HuH-7 (cell line): ENCODE measurements around the gene HOXB2.
"Not testable (repeated sequence)": the region's sequence is repeated elsewhere in the genome, so short reads cannot be mapped to it uniquely, and the experiment has no call there.

Experiments
- DNase-seq: peaks from one replicate; pipeline ENCODE4 v3.0.0; 2011; ENCODE audit warnings: low spot score

Gene HOXB2

DNA sequence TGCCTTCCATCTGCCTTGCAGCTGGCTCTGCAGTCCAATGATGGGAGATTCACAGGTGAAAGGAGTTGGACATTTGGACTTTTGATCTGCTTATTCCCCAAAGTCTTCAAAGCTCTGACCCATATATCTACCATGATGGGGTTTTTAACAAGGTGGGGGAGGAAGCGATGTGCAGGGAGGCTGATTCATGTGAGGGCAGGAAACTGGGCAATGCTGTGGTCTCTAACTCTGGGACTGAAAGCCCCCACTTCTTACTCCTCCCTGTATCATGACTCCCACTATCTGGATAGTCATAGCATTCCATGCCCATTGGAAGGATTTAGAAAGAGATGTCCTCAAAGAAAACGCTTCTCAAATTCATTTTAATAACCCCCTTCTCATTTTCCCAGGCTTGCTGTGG is 30.4 kb downstream of the HOXB2 start:
- DNase-seq, result no peak

DNA sequence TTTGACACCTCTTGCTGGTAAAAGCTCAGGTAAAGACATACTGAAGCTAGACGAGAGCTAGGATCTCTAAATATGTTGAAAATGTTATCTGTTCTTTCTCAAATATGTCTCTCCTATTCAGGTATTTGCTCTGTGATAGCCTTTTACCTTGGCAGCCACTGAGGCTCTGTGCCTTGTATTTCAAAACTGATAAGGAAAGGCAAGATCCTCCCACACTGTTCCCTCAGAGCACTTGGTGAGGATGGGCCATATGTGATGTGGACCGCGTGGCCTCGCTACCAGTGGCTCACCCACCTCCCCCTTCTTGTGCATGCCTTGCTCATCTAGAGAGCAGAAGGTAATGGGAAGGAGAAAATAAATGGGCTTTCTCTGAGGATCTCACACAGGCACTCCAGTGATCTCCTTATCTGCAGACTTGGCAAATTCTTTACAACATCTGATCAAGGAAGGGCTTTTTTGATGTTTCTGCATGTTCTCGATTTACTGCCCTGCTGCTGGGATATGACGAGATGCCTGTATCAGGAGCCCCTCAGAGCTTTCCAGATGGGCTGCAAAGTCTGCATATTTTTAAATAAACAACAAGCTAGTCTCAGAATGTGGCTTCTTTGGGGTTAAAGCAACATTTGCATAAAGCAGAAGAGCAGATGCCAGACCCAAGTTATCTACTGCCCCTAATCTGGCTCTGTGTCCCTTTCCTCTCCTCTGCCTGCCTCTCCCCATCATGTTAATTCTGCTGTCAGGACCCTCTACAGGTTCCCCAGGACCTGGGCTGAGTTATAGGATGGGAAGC is 31.0 kb downstream of the HOXB2 start:
- DNase-seq, result no peak

DNA sequence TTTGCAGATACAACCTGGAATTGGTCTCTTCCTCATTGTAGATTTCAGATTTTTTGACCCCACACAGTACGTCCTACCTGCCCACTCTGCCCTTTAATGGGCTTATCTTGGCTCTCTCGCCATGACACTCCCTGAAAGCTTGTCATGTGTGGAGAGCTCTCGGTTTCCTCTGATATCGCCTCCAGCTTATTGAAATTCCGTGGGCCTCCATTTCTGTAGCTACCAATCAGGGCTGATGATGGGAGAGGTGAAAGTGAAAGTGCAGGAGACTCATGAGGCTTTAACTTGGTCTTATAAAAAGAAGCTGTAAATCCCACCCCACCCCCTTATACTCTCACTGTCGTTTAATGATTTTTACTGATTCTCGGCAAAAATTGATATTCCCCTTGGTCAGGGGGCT is 31.8 kb downstream of the HOXB2 start:
- DNase-seq, result no peak

DNA sequence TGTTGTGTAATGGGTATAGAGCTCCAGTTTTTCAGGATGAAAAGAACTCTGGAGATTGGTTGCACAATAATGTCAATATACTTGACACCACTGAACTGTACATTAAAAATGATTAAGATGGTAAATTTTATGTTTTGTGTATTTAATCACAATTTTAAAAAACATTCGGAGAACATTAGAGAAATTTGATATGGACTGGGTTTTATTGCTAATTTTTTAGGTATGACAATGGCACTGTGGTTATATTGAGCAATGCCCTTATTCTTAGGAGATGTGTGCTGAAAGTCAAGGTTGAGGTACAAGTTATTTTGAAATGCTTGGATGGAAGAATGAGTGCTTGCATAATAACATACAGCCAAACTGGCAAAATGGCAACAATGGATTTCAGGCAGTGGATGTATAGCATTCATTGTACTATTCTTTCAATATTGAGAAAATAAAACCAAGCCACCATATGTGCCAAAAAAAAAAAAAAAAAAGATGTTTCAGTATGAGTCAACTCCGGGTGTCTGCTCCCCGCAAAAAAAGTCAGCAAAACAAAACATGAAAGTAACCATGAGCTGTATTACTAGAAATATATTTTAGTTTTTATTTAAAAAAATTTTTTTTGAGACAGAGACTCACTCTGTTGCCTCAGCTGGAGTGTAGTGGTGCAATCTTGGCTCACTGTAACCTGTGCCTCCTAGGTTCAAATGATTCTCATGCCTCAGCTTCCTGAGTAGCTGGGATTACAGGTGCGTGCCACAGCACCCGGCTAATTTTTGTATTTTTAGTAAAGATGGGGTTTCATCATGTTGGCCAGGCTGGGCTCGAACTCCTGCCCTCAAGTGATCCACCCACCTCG is 33.9 kb downstream of the HOXB2 start:
- no peak for DNase-seq

DNA sequence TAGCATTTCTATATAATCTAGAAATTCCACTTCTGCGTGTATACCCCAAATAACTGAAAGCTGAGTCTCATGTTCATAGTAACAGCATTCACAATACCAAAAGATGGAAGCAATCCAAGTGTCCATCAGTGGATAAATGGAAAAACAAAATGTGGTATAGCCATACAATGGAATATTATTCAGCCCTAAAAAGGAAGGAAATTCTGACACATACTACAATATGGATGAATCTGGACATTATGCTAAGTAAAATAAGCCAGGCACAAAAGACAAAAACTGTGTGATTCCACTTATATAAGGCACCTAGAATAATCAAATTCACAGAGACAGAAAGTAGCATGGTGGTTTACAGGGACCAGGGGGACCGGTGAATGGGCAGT is 34.5 kb downstream of the HOXB2 start:
- DNase-seq, result no peak

DNA sequence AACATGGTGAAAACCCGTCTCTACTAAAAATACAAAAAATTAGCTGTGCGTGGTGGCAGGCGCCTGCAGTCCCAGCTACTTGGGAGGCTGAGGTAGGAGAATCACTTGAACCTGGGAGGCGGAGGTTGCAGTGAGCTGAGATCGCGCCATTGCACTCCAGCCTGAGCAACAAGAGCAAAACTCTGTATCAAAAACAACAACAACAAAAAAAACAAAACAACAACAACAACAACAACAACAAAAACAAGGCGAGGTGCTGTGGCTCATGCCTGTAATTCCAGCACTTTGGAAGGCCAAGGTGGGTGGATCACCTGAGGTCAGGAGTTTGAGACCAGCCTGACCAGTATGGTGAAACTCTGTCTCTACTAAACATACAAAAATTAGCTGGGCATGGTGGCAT is 35.2 kb downstream of the HOXB2 start:
- DNase-seq, result not testable (repeated sequence)

DNA sequence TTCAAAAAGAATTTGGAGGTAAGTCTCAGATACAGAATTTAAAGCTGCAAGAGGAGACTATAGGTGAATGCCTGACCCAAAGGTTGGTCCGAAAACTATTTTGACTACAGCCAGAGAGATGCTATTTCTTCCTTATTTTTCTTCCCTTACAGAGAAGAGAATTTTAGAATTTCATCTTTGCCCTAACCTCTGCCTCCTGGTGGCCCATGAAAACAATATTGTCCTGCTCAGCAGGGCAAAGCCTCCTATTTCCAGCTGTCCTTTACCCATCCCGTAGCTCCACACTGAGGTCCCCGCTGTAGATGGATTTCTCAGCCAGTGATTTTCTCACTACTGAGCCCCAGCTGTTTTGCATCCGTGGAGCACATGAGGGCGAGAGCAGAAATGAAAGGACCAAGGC is 38.7 kb downstream of the HOXB2 start:
- DNase-seq, result no peak

DNA sequence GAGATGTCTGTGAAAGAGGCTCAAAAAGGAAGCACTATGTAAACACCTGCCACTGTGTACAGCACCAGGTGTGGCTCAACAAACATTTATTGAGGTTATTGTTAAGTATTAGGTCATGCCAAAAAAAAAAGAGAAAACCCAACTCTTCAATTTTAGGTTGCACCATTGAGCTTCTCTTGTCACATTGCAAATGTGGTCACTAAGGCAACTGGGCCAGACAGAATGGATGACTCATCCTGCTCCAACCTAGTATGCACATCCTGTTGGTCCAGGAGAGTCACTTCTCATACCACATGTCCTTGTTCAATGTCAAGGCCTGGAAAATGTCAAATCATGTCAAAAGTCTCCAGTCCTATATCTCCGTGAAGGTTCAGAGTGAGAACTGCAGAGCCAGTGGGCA is 39.1 kb downstream of the HOXB2 start:
- no peak for DNase-seq

DNA sequence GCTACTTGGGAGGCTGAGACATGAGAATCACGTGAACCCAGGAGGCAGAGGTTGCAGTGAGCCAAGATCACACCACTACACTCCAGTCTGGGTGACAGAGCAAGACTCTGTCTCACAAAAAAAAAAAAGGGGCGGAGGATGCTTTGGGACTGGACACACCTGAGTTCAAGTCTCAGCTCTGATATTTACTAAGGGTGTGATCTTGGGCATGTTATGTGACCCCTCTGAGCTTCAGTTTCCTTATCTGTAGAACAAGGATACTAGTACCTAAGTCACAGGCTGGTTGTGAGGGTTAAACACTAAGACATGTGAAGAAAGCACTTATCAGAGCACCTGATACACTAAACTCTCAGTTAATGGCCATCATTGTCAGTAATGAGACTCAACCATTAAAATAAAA is 40.0 kb downstream of the HOXB2 start:
- no peak for DNase-seq

DNA sequence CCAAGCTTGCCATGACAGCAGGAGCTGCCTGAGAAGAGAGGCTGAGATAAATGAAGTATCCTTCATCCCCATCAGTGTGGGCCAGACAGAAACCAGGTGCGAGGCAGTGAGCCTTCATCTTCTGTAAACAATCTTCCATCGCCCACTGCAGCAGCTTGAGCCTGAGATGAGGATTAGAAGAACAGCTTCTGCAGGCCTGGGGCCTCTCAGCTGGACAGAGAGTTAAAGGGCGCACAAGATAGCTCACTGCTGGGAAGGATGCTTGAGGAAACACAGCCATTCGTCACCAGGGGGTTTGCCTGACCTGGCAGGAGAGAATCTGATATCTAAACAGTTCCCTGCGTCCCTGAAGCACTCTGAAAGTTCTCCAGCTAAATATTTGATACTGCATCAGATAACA is 41.2 kb downstream of the HOXB2 start:
- DNase-seq, result no peak

DNA sequence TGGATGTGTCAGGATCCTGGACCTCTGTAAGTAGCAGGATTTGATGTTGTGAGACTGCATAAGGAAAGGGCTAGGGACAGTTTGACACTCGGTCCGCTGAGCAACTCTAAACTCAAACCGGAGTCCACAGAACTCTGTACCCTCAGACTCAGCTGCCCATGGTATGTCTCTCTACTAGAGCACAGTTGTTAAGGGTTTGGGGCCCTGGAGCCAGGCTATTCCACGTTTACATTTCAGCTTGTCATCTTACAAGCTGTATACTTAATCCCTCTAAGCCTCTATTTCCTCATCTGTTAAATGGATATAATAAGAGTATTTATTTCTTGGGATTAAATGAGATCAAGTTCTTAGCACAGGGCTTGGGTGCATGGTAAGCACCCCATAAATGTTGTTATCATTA is 42.0 kb downstream of the HOXB2 start:
- DNase-seq, result no peak

DNA sequence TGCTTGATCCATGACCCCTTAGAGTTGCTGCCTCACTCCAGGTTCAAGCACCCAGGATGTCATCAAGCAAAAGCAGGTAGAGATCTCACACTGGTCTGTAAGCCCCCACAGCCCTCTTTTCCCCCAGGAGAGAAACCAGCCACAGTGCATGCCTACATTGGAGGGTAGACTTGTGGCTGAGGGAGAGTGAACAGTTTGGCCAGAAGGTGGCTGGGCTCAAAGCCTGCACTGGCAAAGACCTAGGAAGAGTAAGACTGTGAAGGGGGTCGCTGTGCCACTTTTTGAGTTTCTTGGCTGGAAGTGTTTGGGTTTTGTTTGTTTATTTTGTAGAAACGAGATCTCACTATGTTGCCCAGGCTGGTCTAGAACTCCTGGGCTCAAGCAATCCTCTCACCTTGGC is 42.6 kb downstream of the HOXB2 start:
- no peak for DNase-seq

DNA sequence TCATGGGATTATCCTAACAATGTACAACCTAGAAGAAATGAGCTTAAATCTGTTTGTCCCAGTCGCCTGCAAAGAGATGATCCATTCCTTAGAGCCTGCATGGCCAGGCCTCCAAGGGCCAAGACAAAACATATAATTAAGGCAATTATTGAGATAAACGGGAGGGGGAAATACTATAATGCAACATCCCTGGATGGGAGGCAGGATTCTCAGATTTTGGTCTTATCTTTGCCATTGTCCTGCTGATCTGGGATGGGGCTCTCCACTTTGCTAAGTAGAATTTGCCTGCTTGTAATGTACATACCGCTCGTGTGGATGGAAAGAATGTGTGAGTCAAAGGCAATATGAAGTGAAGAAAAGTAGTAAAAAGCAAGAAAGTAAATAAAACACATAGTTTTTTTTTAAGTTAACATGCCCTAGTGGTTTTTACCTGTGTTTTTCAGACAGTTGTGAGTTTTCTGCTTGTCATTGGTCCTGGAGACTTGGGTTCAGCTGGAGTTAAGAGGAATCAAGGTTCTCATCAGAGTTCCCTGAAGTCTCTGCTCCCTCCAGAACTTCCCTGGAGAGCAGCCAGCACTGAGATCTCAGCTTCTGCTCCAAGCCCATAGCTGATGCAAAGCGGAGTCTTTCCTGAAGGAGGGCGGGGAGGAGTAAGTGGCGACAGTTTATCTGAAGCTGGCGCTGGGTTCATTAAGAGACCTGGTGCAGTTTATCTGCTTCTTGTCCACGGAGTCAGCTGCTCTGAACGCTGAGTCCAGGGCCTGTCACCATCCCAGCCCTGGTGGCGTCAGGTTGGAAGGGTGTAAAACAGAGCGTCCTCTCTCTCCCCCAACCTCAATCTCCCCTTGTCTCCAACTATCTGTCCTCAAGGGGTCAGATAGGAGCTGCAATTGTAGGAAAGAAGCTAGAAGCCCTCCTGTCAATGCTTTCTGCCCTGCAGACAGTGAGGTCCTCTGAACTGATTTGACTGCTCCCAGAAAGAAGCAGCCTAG is 44.2 kb downstream of the HOXB2 start:
- no peak for DNase-seq

DNA sequence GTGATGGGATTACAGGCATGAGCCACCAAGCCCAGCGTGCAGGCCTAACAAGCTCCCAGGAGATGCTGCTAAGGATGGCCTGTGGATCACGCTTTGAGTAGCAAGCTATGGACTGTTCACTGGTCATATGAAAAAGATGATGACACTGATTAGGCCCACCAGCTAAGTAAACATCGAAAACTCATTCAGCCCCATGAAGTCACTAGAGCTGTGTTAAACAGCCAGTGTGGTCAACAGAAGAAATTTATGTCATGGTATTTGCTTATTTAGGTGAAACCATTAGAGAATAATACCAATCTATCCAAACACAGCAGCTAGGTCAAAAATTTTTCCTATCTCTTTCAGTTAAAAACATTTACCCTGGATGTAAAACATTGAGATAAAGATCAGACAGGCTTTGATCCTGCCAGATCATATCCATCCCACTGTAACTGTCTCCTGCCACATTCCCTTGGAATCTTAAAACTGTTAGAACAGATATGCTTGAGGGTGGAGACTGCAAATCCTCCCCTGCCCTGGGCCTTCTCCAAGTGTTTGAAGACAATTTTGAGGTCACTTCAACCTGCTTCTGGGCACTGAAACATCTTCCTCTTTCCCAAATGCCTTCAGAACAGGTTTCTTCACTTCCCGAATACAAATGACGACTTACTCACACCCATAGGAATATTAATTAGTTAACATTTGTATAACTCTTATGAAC is 45.0 kb downstream of the HOXB2 start:
- DNase-seq, result no peak

DNA sequence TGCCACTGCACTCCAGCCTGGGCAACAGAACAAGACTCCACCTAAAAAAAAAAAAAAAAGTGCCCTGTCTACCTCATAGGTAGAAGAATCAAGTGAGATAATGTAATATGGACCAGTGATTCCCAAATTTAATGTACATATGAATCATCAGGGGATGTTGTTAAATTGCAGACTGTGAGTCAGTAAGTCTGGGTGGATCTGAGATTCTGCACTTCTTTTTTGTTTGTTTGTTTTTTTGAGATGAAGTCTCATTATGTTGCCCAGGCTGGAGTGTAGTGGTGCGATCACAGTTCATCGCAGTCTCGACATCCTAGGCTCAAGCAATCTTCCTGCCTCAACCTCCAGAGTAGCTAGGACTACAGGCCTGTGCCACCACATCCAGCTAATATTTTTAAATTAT is 45.7 kb downstream of the HOXB2 start:
- DNase-seq, result no peak

DNA sequence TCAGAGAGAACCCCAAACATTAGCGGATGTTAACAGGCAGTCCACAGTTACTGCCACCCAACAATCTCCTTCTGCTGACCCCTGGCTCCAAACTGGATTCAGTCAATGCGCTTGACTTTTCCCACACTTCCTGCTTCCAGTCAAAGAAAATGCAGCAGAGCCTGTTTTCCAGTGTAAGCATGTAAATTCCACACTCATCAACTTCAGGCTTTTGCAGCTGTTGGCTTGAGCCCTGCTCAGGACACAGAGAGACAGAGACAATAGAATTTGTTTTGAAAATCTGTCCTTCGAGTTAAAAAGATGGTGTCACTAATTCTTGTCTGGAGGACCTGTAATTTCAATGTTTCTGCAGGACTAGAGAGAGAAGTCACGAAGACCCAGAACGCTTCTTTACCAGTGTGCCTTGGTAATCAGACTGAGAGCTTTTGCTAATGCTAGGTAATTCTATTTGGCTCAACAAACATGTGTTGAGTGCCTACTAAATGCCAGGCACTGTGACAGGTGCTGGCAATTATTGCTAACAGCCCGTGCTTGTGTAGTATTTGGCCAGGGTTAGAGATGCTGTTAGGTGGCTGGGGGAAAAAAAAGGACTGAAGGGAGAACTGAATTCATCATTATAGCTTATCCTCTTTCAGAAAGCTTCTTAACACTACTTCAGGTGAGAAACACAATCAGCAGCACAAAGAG is 46.6 kb downstream of the HOXB2 start:
- DNase-seq, result no peak

DNA sequence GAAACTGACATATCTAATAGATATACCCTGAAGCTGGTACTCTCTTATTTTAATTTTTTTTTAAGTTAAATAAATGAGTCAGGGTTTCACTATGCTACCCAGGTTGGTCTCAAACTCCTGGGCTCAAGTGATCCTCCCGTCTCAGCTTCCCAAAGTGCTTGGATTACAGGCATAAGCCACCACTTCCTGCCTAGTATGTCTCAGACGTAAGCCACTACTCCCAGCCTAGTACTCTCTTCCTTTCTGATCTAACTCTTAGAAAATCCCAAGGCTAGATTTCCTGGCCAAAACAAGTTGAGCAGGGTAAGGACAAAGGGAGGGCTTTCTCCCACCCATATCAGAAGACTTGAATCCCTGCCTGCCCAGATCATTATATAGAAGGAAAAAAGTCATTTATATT is 47.8 kb downstream of the HOXB2 start:
- no peak for DNase-seq

DNA sequence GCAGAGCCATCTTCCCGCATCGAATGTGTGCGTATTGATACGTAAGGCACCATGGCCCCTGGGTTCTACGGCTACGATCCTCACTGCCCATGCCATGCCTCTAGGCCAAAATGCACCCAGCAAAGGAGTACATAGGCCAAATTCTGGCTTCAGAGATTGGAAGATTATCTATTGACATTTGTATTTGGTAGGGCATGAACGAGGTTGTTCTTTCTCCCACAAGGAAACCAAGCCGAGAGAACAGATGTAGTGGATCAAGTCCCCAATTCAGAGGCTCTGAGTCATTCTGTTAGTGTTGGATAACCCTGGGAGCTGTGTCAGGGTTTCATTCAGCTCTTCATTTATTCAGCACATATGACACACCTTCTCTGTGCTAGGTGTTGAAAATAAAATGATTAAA is 50.6 kb downstream of the HOXB2 start:
- DNase-seq, result no peak
